Neural progenitor cell (in vitro differentiated cells): ENCODE data around the gene PCDH9. TPM values are rescaled to one million over a fixed set of nuclear protein-coding genes. Genes with fewer than 3 reads are reported as not detected.
A peak's percentile ranks its signal among the peaks of the same experiment; 100 is the strongest.

ENCODE experiments used
- DNase-seq: peaks from one replicate; pipeline ENCODE4 v3.0.0-alpha.2; 2016; ENCODE audit warnings: low spot score
- H2AFZ ChIP-seq: fragments of 200-600 bp; sonication (generic); replicated peaks from 2 replicates; pipeline ENCODE4 v1.6.1; 2016; ENCODE audit warnings: antibody characterized with exemption
- H3F3A ChIP-seq: fragments of 200-600 bp; sonication (generic); 2 replicates; pipeline ENCODE4 v1.6.1; 2016; ENCODE audit warnings: antibody characterized with exemption, low read depth
- H3K27ac ChIP-seq: fragments of 200-600 bp; sonication (generic); 2 replicates; pipeline ENCODE4 v1.5.1; 2016; ENCODE audit warnings: mild to moderate bottlenecking
- H3K27me3 ChIP-seq: fragments of 200-600 bp; sonication (generic); 2 replicates; pipeline ENCODE4 v1.6.1; 2016; ENCODE audit warnings: mild to moderate bottlenecking, moderate library complexity
- H3K36me3 ChIP-seq: fragments of 200-600 bp; sonication (generic); 2 replicates; pipeline ENCODE4 v1.5.1; 2016
- H3K4me1 ChIP-seq: fragments of 200-600 bp; sonication (generic); 2 replicates; pipeline ENCODE4 v1.6.1; 2016; ENCODE audit warnings: mixed run types
- H3K4me2 ChIP-seq: fragments of 200-600 bp; sonication (generic); 2 replicates; pipeline ENCODE4 v1.6.1; 2016
- H3K4me3 ChIP-seq: fragments of 200-600 bp; sonication (generic); 2 replicates; pipeline ENCODE4 v1.5.1; 2016
- H3K79me2 ChIP-seq: fragments of 200-600 bp; sonication (generic); 2 replicates; pipeline ENCODE4 v1.6.1; 2016; ENCODE audit warnings: low read depth
- H3K9ac ChIP-seq: fragments of 200-600 bp; sonication (generic); 2 replicates; pipeline ENCODE4 v1.6.1; 2016
- H3K9me3 ChIP-seq: fragments of 200-600 bp; sonication (generic); 2 replicates; pipeline ENCODE4 v1.5.1; 2016; ENCODE audit warnings: low read depth
- H4K20me1 ChIP-seq: fragments of 200-600 bp; sonication (generic); 2 replicates; pipeline ENCODE4 v1.6.1; 2016; ENCODE audit warnings: low read depth
- H3K27ac Mint-ChIP-seq: 3 replicates; pipeline ENCODE4 v1.8.0; 2021; ENCODE audit warnings: mixed read lengths
- H3K27me3 Mint-ChIP-seq: 2 replicates; pipeline ENCODE4 v1.8.0; 2022; ENCODE audit warnings: low read depth, mild to moderate bottlenecking, inconsistent platforms, moderate library complexity, mixed read lengths; ENCODE audit not compliant: insufficient read depth
- H3K36me3 Mint-ChIP-seq: 3 replicates; pipeline ENCODE4 v1.8.0; 2021; ENCODE audit warnings: mixed read lengths
- H3K4me1 Mint-ChIP-seq: 3 replicates; pipeline ENCODE4 v1.8.0; 2021; ENCODE audit warnings: mixed read lengths
- H3K4me3 Mint-ChIP-seq: 3 replicates; pipeline ENCODE4 v1.8.0; 2021; ENCODE audit warnings: mild to moderate bottlenecking, moderate library complexity, mixed read lengths
- H3K9me3 Mint-ChIP-seq: 3 replicates; pipeline ENCODE4 v1.8.0; 2020; ENCODE audit warnings: mixed read lengths
- EZH2 ChIP-seq: fragments of 200-600 bp; sonication (generic); IDR thresholded peaks from 2 replicates; pipeline ENCODE4 v1.6.1; 2017; ENCODE audit warnings: antibody characterized with exemption, mild to moderate bottlenecking, moderate library complexity
- EZH2phosphoT487 ChIP-seq: fragments of 200-600 bp; sonication (generic); IDR thresholded peaks from 2 replicates; pipeline ENCODE4 v1.6.1; 2017; ENCODE audit warnings: antibody characterized with exemption
- total RNA-seq: library from RNA; depleted of rRNA; stranded (reverse); fragments of >200 nt; gene quantifications from 2 replicates; pipeline ENCODE4 v1.2.3, GENCODE V29; 2015; ENCODE audit warnings: low replicate concordance
- TF ChIP-seq, protein P1 (sequence below): fragments of 200-600 bp; sonication (generic); IDR thresholded peaks from 2 replicates; pipeline ENCODE4 v1.5.1; 2017; ENCODE audit warnings: antibody characterized with exemption, mild to moderate bottlenecking

PCDH9 gene
- total RNA-seq, 1 donor from 2014 or later = 0.24 TPM

- Histone ChIP-seq H3K4me3 (no peak overlapping the region), H3K27ac (no peak overlapping the region), H3K4me2 (no peak overlapping the region), H3F3A (no peaks in the 10 kb centered on the region), H3K4me1 (no peaks in the 10 kb centered on the region), H3K9ac (no peak overlapping the region), H2AFZ (no peak overlapping the region), H3K9me3 (no peaks in the 10 kb centered on the region), H4K20me1 (no peaks in the 10 kb centered on the region), H3K36me3 (no peaks in the 10 kb centered on the region), H3K79me2 (no peaks in the 10 kb centered on the region), H3K27me3 (no peaks in the 10 kb centered on the region)
- H3K36me3 Mint-ChIP-seq = no peaks in the 10 kb centered on the region
- no peak overlapping the region for H3K4me3 Mint-ChIP-seq
- H3K4me1 Mint-ChIP-seq = peaks cover 16% of the 10 kb centered on the region
- TF ChIP-seq, protein P1, sequence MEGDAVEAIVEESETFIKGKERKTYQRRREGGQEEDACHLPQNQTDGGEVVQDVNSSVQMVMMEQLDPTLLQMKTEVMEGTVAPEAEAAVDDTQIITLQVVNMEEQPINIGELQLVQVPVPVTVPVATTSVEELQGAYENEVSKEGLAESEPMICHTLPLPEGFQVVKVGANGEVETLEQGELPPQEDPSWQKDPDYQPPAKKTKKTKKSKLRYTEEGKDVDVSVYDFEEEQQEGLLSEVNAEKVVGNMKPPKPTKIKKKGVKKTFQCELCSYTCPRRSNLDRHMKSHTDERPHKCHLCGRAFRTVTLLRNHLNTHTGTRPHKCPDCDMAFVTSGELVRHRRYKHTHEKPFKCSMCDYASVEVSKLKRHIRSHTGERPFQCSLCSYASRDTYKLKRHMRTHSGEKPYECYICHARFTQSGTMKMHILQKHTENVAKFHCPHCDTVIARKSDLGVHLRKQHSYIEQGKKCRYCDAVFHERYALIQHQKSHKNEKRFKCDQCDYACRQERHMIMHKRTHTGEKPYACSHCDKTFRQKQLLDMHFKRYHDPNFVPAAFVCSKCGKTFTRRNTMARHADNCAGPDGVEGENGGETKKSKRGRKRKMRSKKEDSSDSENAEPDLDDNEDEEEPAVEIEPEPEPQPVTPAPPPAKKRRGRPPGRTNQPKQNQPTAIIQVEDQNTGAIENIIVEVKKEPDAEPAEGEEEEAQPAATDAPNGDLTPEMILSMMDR = peak; percentile 48
- no peak for TF ChIP-seq EZH2
- peak; percentile 40 for DNase-seq
- H3K27ac Mint-ChIP-seq = no peak overlapping the region
- no peaks in the 10 kb centered on the region for H3K9me3 Mint-ChIP-seq
- no peaks in the 10 kb centered on the region for H3K27me3 Mint-ChIP-seq
Measured at GRCh38 chr13:66492479-66492878, 737.7 kb downstream of the PCDH9 start.

- Mint-ChIP-seq H3K4me3 (no peak overlapping the region), H3K4me1 (peaks cover 16% of the 10 kb centered on the region)
- TF ChIP-seq EZH2phosphoT487 = no peak
- TF ChIP-seq, protein P1 = no peak
- no peak for TF ChIP-seq EZH2
Measured at GRCh38 chr13:66491251-66491650, 738.9 kb downstream of the PCDH9 start.

GRCh38 chr13:66489586-66489985 is 740.5 kb downstream of the PCDH9 start:
- Histone ChIP-seq H3K36me3 (no peaks in the 10 kb centered on the region), H3K4me2 (no peak overlapping the region), H3K27me3 (no peaks in the 10 kb centered on the region), H3K9me3 (no peaks in the 10 kb centered on the region), H3F3A (no peaks in the 10 kb centered on the region), H4K20me1 (no peaks in the 10 kb centered on the region), H2AFZ (no peak overlapping the region), H3K9ac (no peak overlapping the region), H3K4me3 (no peak overlapping the region), H3K4me1 (no peaks in the 10 kb centered on the region), H3K27ac (no peak overlapping the region), H3K79me2 (no peaks in the 10 kb centered on the region)
- Mint-ChIP-seq H3K4me3 (no peak overlapping the region), H3K36me3 (no peaks in the 10 kb centered on the region), H3K9me3 (no peaks in the 10 kb centered on the region), H3K27ac (no peak overlapping the region), H3K4me1 (peaks cover 5% of the 10 kb centered on the region), H3K27me3 (no peaks in the 10 kb centered on the region)
- TF ChIP-seq EZH2 = no peak
- TF ChIP-seq, protein P1 = no peak
- no peak for TF ChIP-seq EZH2phosphoT487
- no peak for DNase-seq

More at GRCh38 chr13:66491251-66491650, 738.9 kb downstream of the PCDH9 start:
- no peak for DNase-seq
- H3K4me3 ChIP-seq = no peak overlapping the region
- H3K36me3 ChIP-seq = no peaks in the 10 kb centered on the region
- H2AFZ ChIP-seq = no peak overlapping the region
- H4K20me1 ChIP-seq = no peaks in the 10 kb centered on the region
- H3K4me2 ChIP-seq = no peak overlapping the region
- H3K9me3 ChIP-seq = no peaks in the 10 kb centered on the region
- H3K27me3 ChIP-seq = no peaks in the 10 kb centered on the region
- no peaks in the 10 kb centered on the region for H3K4me1 ChIP-seq
- no peaks in the 10 kb centered on the region for H3K9me3 Mint-ChIP-seq
- no peak overlapping the region for H3K9ac ChIP-seq
- no peaks in the 10 kb centered on the region for H3K27me3 Mint-ChIP-seq
- H3K79me2 ChIP-seq = no peaks in the 10 kb centered on the region
- H3K36me3 Mint-ChIP-seq = no peaks in the 10 kb centered on the region
- H3K27ac Mint-ChIP-seq = no peak overlapping the region
- H3F3A ChIP-seq = no peaks in the 10 kb centered on the region
- no peak overlapping the region for H3K27ac ChIP-seq
